ENCODE measurements around the gene TDRD10. TPM values are rescaled to one million over a fixed set of nuclear protein-coding genes. Genes with fewer than 3 reads are reported as not detected.

The TDRD10 gene
- total RNA-seq, 1 donor from 2014 or later: 2.6 TPM

DNA sequence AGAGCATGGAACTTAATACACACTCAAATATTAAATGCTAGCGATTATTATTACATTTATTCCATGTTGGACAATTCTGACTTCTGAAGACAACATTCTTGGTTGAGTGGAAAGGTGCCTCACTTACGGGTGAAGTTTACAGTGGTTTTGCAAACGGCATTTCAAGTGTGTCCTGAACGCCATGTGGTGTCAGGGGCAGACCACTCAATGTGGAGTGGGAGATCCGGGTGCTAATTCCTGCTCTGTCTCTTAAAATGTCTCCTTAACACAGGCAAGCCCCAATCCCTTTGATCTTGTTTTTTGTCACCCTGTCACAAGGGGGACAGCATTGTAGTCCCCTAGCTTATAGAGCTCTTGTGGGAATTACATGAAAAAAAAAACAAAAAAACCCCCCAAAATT is 5.6 kb upstream of the TDRD10 start:
- peak overlapping the region; percentile 74 for H3K4me3 ChIP-seq
- peaks cover 23% of the 10 kb centered on the region for H3K27me3 ChIP-seq (ENCODE audit: low read depth)

DNA sequence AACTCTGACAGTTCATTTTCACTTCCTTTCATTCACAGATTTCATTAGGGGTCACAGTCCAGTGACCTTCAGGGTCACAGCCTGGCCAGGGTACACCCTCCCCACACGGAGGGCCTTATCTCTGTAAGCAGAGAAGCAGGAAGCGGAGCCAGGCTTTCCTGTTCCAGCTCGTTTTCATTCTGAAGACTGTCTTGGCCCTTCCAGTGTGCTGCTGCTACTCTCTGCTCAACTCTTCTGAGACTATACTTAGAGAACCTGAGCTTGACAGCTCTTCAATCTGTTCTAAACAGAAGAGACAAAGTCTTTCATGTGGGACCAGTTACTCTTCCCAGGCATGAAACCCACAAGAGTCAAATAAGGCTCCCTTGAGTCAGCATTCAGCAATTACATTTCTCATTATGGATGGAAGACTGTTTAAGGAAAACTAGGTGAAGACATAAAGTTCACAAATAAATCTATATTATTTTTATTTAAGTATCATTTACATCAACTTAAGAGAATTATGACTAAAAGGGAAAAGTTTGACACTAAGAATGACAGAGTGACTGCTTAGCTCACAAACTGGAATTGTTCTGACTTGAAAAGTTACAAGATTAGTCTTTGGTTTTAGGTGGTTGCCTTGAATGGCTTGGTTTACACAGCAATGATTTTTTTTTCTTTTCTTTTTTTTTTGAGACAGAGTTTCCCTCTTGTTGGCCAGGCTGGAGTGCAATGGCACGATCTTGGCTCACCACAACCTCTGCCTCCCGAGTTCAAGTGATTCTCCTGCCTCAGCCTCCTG is 4.8 kb upstream of the TDRD10 start:
- peak; percentile 33 for DNase-seq
- Histone ChIP-seq H3K36me3 (peaks cover 14% of the 10 kb centered on the region), H3K27me3 (ENCODE audit: low read depth) (peaks cover 31% of the 10 kb centered on the region), H3K9me3 (replicated peaks) (no peaks in the 10 kb centered on the region), H3K4me3 (peak overlapping the region; percentile 74), H3K4me1 (peaks cover 85% of the 10 kb centered on the region), H3K27ac (replicated peaks) (peak overlapping the region; percentile 94)
- TF ChIP-seq CTCF (IDR thresholded peaks at IDR 0.05; ENCODE audit: borderline replicate concordance): no peak
- intact Hi-C loops (cut with micrococcal nuclease): no loop called here

More for the DNA sequence above, 5.6 kb upstream of the TDRD10 start:
- H3K9me3 ChIP-seq (replicated peaks): no peaks in the 10 kb centered on the region
- peaks cover 14% of the 10 kb centered on the region for H3K36me3 ChIP-seq
- H3K27ac ChIP-seq (replicated peaks): peak overlapping the region; percentile 94
- intact Hi-C loops (cut with micrococcal nuclease): no loop called here
- no peak for TF ChIP-seq CTCF (IDR thresholded peaks at IDR 0.05; ENCODE audit: borderline replicate concordance)
- H3K4me1 ChIP-seq: peaks cover 85% of the 10 kb centered on the region
- DNase-seq: no peak

DNA sequence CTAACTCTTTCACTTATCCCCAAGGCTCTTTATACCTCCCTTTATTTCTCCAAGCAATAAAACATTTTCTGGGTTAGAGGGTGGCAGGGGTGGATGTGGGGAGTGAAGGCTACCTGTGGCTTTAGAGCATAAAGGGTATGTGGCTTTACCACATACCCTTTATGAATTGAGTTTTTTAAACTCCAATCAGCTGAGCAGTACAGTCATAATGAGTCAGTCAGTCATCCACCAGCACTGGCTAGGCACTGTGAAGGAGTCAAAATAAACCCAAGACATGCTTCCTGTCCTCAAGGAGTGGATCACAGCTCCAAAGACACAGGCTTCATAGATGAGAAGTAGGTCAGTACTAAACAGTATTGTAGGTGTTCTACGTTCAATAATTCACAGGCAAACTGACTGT is 2.6 kb upstream of the TDRD10 start:
- Histone ChIP-seq H3K27me3 (ENCODE audit: low read depth) (peaks cover 44% of the 10 kb centered on the region), H3K27ac (replicated peaks) (peak overlapping the region; percentile 94), H3K9me3 (replicated peaks) (no peaks in the 10 kb centered on the region), H3K4me3 (peak overlapping the region; percentile 74), H3K4me1 (peaks cover 73% of the 10 kb centered on the region), H3K36me3 (peaks cover 14% of the 10 kb centered on the region)
- TF ChIP-seq CTCF (IDR thresholded peaks at IDR 0.05; ENCODE audit: borderline replicate concordance): no peak
- intact Hi-C loops (cut with micrococcal nuclease): no loop called here
- DNase-seq: no peak

GRCh38 chr1:154500533-154500932 is 1.5 kb upstream of the TDRD10 start:
- Histone ChIP-seq H3K9me3 (replicated peaks) (peaks cover 1% of the 10 kb centered on the region), H3K27me3 (ENCODE audit: low read depth) (peaks cover 44% of the 10 kb centered on the region), H3K36me3 (peaks cover 14% of the 10 kb centered on the region), H3K27ac (replicated peaks) (peak overlapping the region; percentile 94), H3K4me3 (peak overlapping the region; percentile 74), H3K4me1 (peaks cover 62% of the 10 kb centered on the region)
- DNase-seq: no peak
- TF ChIP-seq CTCF (IDR thresholded peaks at IDR 0.05; ENCODE audit: borderline replicate concordance): no peak
- intact Hi-C loops (cut with micrococcal nuclease): no loop called here

DNA sequence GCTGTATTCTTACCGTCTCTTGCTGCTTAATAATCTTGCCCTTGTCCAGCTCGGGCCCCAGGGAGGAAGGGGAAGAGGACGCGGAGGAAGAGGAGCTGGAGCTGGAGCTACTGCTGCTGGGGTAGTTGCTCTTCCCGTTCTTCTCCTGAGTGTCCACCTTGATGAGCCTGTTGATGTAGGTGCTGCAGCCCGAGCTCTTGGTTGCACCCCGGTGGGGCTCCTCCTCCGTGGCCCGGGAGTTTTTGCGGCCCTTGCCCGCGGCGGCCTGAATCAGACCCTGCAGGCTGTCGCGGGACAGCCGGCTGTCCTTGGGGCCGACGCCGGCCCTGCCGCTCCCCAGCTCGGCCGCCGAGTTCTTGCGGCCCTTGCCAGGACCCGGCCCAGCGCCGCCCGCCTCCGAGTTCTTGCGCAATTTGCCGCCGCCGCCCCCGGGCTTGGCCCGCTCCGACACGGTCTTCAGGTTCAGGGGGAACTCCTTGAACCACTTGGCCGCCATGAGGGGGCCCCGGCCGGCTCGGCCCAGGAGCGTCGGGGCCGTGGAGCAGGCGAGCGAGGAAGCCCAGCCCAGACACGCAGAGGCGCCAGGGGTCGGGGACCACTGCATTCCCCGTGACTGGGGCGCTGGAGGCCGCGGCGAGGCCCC is 475 bp upstream of the TDRD10 start:
- peak overlapping the region; percentile 74 for H3K4me3 ChIP-seq
- peaks cover 14% of the 10 kb centered on the region for H3K36me3 ChIP-seq
- peaks cover 52% of the 10 kb centered on the region for H3K4me1 ChIP-seq
- peaks cover 44% of the 10 kb centered on the region for H3K27me3 ChIP-seq (ENCODE audit: low read depth)
- H3K9me3 ChIP-seq (replicated peaks): peaks cover 10% of the 10 kb centered on the region
- intact Hi-C loops (cut with micrococcal nuclease): no loop called here
- peak; percentile 61 for DNase-seq
- peak overlapping the region; percentile 94 for H3K27ac ChIP-seq (replicated peaks)
- no peak for TF ChIP-seq CTCF (IDR thresholded peaks at IDR 0.05; ENCODE audit: borderline replicate concordance)

All from left ventricle myocardium inferior (tissue), 1 donor.